Measurements from ENCODE around the gene ZNF511.

ZNF511 gene

DNA sequence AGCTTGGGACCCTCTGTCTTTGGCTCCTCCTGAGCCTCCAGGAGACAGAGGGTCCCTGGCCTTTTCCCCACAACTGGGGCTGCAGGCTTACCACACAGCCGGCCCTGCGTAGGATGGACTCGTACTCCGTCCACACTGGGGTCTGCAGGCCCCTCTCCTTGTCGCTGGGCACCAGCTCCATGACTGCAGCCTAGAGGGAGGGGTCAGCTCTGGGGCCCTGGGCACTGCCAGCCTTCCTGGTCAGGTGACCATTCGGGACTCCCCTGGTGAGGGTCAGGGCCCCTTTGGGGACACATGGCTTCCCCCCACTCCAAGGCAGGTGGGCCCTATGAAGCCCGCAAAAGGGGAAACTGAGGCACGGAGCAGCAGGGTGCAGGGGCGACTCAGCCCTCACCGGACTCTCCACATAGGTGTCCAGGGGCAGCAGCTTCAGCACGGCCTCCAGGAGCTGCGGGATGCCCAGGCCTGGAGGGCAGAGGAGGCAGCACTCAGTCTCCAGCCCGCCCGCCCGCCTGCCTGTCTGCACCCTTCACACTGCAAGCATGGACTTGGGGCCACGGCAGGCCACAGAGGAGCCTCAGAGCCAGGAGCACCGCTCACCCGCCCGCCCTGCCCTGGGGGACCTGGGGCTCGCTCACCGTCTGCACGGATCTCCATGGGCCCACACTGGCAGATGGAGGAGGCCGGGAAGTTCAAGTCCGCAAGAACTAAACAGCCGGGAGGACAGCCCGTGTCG is 48.0 kb downstream of the ZNF511 start:
- H3K27ac ChIP-seq (ENCODE audit: extremely low read depth, low read depth, low read length), result no peak overlapping the region
- no peak for TF ChIP-seq ZNF311 (tag by site-specific recombination; IDR thresholded peaks at IDR 0.05; ENCODE audit: borderline replicate concordance)
- no peak for TF ChIP-seq SETDB1 (IDR thresholded peaks at IDR 0.05; ENCODE audit: insufficient read length, low read length)
- TF ChIP-seq ZNF664 (tag by site-specific recombination; IDR thresholded peaks at IDR 0.05), result no peak
- no peak for TF ChIP-seq ZBTB8A (tag by site-specific recombination; IDR thresholded peaks at IDR 0.05)
- TF ChIP-seq ZNF837 (tag by site-specific recombination; IDR thresholded peaks at IDR 0.05), result no peak
- no peaks in the 10 kb centered on the region for H3K9me3 ChIP-seq (ENCODE audit: control insufficient read depth, insufficient read depth, low read depth, low read length)
- POLR2A ChIA-PET, result interaction anchor here (0.6 to 2.0 kb wide), 3 partner anchors 14 to 32 kb away, joined by 3 to 5 read pairs (median 4); partner anchors contain the start of gene ECHS1
- peaks cover 0 to 3% of the 10 kb centered on the region in 2 experiments; a peak in 1 of 3 replicates for H3K36me3 ChIP-seq (ENCODE audit: control insufficient read depth in 2 of 2, insufficient read depth in 1 of 2, low read length in 2 of 2)
- CTCF ChIA-PET, result interaction anchor here (0.6 to 1.2 kb wide), 2 partner anchors 16 to 27 kb away, joined by 3 read pairs; no protein-coding TSS in a partner anchor
- no peak overlapping the region for H3K4me3 ChIP-seq (ENCODE audit: low read depth, low read length)
- H3K4me1 ChIP-seq (ENCODE audit: control insufficient read depth, insufficient read depth, low read length), result peaks cover 4% of the 10 kb centered on the region; the same call in 1 of the 2 replicates

DNA sequence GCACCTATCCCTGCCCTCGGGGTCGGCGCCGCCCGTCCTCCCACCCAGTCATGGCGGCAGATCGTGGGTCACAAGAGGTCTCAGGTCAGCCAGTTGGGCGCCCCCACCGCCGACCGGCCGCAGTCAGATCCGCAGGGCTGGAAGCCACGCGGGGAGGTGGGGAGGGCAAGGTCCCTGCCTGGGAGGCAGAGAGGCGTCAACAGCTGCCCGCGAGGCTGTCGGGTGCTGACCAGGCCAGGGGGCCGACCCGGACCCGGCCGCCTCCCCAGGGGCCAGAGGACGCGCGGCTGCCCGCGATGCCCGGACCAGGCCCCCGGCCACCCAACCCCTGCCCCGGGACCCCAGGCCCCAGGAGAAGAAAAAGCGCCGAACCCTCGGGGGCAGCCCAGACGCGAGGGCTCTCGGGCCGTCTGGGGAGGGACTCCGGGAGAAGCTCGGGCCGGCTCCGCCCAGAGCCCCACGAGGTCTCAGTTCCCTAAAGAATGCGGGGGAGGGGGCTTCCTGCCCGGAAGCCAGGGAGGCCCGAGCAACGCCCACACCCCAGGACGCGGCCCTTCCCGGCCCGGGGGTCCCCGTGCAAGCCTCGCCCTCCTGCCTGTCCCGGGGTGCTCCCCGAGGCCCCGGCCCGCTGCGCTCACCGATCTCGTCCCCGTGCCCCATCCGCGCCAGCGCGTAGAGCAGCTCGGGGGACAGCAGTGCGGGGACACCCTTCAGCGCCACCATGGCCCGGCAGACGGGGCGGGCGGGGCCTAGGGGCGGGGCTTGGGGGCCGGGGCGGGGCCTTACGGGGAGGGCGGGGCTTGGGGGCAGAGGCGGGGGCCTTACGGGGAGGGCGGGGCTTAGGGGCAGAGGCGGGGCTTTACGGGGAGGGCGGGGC is 48.8 kb downstream of the ZNF511 start, which contains the start of gene FUOM:
TSS of gene FUOM (minus strand) at position 735 of the 877 bp plus-strand sequence. CDS start at position 723, 12 bp downstream.
- POLR2A ChIA-PET, result interaction anchor here (0.6 to 1.1 kb wide), 2 partner anchors 13 to 16 kb away, joined by 3 to 5 read pairs; partner anchors contain the start of gene ECHS1
- peaks cover 0 to 11% of the 10 kb centered on the region in 2 experiments; a peak in 1 of 3 replicates for H3K36me3 ChIP-seq (ENCODE audit: control insufficient read depth in 2 of 2, insufficient read depth in 1 of 2, low read length in 2 of 2)
- no peak within 1 kb of the TSS for H3K4me3 ChIP-seq (ENCODE audit: low read depth, low read length)
- CTCF ChIA-PET, result interaction anchor here (1.2 kb wide), 1 partner anchor 28 kb away, joined by 3 read pairs; no protein-coding TSS in a partner anchor
- no peaks in the 10 kb centered on the region for H3K9me3 ChIP-seq (ENCODE audit: control insufficient read depth, insufficient read depth, low read depth, low read length)
- H3K27ac ChIP-seq (ENCODE audit: extremely low read depth, low read depth, low read length), result no peak within 1 kb of the TSS
- H3K4me1 ChIP-seq (ENCODE audit: control insufficient read depth, insufficient read depth, low read length), result peaks cover 4% of the 10 kb centered on the region; the same call in 1 of the 2 replicates
- peak; percentile 31; the same call in 1 of the 2 replicates for TF ChIP-seq EGR2 (tag by site-specific recombination; IDR thresholded peaks at IDR 0.05; ENCODE audit: low read depth)
- TF ChIP-seq, protein P1, sequence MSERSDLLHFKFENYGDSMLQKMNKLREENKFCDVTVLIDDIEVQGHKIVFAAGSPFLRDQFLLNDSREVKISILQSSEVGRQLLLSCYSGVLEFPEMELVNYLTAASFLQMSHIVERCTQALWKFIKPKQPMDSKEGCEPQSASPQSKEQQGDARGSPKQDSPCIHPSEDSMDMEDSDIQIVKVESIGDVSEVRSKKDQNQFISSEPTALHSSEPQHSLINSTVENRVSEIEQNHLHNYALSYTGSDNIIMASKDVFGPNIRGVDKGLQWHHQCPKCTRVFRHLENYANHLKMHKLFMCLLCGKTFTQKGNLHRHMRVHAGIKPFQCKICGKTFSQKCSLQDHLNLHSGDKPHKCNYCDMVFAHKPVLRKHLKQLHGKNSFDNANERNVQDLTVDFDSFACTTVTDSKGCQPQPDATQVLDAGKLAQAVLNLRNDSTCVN (tag by site-specific recombination; optimal IDR thresholded peaks at IDR 0.05), result peak; percentile 31
- TF ChIP-seq GLIS2 (tag by site-specific recombination; IDR thresholded peaks at IDR 0.05), result peak; percentile 47
- TF ChIP-seq ZIC2 (tag by site-specific recombination; IDR thresholded peaks at IDR 0.05), result peak; percentile 40; the same call in 1 of the 2 replicates
- TF ChIP-seq ZFHX2 (tag by site-specific recombination; conservative IDR thresholded peaks at IDR 0.05), result peak; percentile 47
- TF ChIP-seq SP3 (tag by site-specific recombination; IDR thresholded peaks at IDR 0.05), result 0 out of 2 replicates have a peak, but pooled peaks have one; percentile 30
- TF ChIP-seq ZNF521 (tag by site-specific recombination; IDR thresholded peaks at IDR 0.05), result no peak
- no peak for TF ChIP-seq ZNF416 (tag by site-specific recombination; IDR thresholded peaks at IDR 0.05)
- TF ChIP-seq, protein P2, sequence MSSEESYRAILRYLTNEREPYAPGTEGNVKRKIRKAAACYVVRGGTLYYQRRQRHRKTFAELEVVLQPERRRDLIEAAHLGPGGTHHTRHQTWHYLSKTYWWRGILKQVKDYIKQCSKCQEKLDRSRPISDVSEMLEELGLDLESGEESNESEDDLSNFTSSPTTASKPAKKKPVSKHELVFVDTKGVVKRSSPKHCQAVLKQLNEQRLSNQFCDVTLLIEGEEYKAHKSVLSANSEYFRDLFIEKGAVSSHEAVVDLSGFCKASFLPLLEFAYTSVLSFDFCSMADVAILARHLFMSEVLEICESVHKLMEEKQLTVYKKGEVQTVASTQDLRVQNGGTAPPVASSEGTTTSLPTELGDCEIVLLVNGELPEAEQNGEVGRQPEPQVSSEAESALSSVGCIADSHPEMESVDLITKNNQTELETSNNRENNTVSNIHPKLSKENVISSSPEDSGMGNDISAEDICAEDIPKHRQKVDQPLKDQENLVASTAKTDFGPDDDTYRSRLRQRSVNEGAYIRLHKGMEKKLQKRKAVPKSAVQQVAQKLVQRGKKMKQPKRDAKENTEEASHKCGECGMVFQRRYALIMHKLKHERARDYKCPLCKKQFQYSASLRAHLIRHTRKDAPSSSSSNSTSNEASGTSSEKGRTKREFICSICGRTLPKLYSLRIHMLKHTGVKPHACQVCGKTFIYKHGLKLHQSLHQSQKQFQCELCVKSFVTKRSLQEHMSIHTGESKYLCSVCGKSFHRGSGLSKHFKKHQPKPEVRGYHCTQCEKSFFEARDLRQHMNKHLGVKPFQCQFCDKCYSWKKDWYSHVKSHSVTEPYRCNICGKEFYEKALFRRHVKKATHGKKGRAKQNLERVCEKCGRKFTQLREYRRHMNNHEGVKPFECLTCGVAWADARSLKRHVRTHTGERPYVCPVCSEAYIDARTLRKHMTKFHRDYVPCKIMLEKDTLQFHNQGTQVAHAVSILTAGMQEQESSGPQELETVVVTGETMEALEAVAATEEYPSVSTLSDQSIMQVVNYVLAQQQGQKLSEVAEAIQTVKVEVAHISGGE (tag by site-specific recombination; conservative IDR thresholded peaks at IDR 0.05; ENCODE audit: low read depth), result peak; percentile 88
- no peak for TF ChIP-seq ZNF354C (tag by site-specific recombination; IDR thresholded peaks at IDR 0.05; ENCODE audit: borderline replicate concordance, low read depth)

All from HEK293 (cell line).